GM19328 (cell line): ENCODE results near the gene HNRNPDL.
"Not testable (repeated sequence)": the region's sequence is repeated elsewhere in the genome, so short reads cannot be mapped to it uniquely, and the experiment has no call there.

Experiments
- ATAC-seq: cut with Tn5 transposase; IDR thresholded peaks from one replicate; pipeline ENCODE4 v1.9.1; 2021; ENCODE audit warnings: mild to moderate bottlenecking, moderate library complexity; ENCODE audit not compliant: unreplicated experiment

The HNRNPDL gene

DNA sequence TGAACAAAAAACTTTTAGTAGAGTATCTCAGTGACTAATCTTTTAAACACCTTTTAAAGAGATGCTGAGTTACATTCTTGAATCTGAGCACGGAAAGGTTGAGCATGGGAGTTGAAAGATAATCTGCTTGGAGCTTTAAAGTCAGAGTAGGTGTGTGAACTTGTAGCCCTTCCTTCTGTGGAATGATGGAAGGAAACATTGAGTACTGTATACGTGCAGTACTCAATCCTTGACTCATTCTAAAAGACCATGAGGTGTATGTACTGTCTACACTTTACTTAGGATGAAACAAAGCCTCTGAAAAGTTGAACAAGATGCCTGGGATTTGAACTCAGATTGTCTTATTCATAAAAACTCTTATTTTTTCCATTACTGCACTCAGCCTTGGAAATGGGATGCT, 3.5 kb upstream of the HNRNPDL start:
- no peak for ATAC-seq

DNA sequence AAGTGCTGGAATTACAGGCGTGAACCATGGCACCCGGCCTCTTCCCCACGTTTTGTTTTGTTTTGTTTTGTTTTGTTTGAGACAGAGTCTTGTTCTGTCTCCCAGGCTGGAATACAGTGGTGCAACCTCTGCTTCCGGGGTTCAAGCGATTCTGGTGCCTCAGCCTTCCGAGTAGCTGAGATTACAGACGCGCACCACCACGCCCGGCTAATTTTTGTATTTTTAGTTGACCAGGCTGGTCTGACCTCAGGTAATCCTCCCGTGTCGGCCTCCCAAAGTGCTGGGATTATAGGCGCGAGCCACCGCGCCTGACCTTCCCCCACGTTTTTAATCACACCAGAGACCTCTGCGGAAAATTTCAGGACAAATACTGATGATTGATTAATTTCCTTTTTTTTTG, 2.3 kb upstream of the HNRNPDL start:
- ATAC-seq, result no peak

DNA sequence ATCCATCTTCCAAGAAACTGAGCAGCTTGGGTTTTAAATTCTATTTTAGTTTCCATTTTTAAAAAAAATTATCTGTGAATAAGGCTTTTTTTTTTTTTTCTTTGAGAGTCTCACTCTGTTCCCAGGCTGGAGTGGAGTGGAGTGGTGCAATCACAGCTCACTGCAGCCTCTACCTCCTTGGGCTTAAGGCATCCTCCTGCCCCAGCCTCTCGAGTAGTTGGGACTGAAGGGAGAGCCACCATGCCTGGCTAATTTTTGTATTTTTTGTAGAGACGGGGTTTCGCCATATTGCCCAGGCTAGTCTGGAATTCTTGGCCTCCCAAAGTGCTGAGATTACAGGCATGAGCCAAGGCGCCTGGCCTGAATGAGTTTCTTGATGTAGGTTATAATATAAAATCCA, 1.6 kb upstream of the HNRNPDL start:
- ATAC-seq, result no peak

DNA sequence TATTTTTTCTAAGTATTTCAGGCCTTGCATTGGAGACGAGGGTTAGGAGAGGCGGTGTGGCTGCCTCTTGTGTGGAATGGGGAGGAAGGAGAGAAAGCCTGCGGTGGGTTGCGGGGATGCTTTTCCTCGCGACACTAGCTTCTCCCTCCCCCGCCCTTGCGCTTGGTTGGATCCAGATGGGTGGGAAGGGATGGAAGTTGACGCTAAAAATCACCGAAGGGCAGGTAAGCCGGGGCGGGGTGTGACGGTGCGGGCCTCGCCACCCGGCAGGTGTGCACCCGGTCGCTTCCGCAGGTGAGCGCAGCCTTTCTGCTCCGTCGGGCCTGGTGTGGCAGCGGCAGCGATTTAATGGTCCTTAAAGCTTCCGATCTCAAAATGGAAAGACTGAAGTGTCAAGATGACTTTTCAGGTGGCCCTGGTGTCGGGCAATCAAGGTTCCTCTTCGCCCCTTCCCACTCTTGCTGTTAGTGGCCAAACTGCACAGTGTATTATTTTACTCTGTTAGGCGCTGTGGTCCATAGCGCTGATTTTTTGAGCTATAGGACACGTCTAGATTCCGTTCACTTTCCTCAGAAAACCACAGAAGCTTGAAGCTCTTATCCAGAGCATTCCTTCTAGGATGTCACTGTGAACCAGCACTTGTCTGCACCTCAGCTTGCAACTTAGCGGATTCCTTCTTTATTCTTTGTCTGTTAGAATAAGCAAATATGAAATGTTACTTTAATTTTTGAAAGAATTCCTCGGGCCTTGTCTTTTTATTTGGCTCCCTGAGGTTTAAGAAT, 893 bp upstream of the HNRNPDL start:
- ATAC-seq, result peak; percentile 0

DNA sequence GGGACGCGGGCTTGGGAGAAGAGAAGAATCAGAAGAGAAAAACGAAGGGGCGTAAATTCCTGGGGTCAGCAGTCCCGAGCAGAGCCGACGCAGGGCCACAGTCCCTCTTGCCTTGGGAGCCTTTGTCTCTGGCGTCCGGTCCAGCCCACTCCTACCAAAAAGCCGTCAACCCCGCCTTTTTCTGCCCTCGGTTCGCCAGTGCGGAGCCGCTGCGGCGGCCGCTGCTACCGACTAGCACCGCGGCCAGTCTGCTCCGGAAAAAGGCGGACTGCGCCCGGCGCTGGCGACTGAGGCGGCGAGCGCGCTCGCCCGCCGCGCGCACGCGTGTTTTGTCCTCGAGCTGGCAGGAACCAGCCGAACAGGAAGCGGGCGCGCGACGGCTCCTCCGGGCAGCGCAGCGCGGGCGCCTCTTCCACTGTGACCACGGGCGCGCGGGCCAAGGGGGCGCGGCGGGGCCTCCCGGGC, 502 bp downstream of the HNRNPDL start:
- peak; percentile 13 for ATAC-seq

DNA sequence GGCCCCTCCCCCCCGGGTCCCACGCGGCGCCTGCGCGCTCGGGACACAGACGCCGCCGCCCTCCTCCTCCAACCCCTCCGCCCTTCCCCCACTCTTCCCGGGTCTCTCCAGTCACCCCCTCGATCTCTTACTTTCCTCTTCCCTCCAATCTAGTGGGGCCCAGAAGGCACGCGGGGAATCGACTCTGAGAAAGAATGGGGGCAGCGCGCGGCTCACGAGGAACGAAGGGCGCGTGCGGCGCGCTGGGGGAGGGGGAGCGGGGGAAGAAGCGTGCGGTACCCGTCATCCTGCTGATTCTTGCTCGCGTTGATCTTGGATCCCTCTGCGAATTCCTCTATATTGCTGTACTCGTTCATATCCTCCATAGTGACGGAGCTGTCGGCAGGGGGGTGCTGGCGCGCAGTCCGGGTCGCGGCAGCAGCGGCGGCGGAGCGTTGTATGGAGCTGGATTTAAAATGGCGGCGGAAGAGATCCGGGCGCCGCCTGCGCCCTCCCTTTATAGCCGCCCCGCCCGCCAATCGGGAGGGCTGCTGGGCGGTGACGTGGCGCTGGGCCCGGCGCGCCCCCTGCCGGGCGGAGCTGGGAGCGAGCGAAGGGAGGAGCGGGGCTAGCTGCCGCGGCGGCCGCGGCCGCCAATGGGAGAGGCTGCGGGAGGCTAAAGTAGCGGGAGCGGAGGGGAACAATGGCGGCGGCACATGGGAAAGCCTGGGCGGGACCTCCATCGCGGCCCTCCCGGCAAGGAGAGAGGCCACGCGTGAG, 1.1 kb downstream of the HNRNPDL start:
- peak; percentile 52 for ATAC-seq

DNA sequence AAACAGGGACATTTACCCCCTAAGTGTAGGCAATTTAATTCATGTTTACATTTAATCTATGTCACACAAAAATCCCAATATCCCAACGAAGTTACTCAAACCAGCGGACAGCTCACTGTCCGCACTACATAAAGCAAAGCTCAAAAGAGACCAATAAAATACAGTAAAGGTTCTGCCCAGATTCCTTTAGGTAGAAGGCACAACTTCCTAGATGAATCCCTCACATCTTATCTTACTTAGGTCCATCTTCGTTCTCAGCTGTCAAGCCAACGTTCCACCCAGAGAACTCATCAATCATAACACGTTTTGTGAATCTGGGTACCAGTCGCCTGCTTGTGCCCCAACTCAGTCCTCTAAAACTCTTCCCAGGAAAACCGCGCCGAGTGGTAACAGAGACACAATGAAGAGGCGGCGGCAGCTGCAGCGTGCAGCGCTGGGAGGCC, 1.7 kb downstream of the HNRNPDL start:
- no peak for ATAC-seq

DNA sequence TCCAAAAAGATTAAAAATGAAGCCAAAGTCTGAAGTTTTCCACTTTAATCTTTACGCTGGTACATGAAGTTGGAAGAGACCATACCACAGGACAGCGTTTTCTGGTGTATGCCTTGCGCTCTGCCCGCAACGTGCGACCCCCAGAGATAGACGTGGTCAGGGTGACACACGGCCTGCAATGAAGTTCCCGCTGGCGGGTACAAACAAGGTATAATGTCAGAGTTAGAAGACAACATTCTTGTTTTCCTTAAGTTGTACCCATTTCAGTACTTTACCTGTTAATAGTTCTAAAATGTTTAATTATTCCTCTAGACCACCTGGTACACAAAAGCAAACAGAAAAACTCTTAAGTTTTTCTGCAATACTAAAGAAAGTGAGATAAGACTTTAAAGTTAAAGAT, 4.8 kb downstream of the HNRNPDL start:
- no peak for ATAC-seq

DNA sequence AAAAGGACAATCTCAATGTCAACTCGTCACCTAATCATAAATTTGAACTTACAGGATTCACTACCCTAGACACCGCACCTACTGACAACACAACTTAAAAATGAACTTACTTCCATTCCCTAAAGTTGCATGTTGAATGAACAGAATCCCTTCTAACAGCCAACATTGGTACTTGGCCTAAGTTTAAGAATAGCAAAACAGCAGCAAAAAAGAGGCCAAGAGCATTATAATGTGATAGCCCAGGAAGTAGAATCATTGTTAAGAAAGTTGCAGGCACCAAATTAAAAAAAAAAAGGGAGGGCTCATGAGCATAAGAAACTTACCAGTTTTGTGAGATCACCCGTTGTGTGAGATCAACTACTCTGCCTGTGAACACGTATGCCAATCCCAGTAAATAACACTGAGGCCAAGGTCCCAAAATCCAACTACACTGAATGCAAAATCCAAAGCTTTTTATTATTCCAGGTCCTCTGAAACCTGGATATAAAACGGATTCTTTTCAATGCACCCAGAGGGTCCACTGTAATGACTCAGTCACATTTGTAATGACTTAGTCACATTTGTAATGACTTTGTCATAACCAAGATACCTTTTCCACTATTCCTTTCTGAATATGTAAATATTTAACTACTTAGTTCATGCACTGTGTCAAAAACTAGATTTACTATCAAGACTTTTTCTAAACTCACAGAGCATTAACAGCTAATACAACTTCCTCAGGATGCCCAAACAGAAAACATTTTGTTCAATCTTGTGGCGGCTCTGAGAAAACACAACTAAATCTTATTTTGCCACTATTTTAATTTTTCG, 6.8 kb downstream of the HNRNPDL start:
- no peak for ATAC-seq

DNA sequence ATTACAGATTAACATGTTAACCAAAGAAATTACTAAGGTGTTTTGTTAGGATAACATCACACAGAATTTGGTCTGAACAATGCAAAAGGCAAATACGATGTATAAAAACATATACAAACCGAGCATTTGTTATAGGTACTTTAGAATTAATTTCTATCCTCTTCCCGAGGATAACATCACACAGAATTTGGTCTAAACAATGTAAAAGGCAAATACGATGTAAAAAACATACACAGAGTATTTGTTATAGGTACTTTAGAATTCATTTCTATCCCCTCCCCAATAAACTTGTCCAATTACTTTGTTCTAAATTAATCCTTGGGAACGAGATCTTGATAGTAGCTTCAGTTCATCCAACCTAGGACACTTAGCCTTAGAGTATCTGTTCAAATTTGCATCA, 7.6 kb downstream of the HNRNPDL start:
- no peak for ATAC-seq

DNA sequence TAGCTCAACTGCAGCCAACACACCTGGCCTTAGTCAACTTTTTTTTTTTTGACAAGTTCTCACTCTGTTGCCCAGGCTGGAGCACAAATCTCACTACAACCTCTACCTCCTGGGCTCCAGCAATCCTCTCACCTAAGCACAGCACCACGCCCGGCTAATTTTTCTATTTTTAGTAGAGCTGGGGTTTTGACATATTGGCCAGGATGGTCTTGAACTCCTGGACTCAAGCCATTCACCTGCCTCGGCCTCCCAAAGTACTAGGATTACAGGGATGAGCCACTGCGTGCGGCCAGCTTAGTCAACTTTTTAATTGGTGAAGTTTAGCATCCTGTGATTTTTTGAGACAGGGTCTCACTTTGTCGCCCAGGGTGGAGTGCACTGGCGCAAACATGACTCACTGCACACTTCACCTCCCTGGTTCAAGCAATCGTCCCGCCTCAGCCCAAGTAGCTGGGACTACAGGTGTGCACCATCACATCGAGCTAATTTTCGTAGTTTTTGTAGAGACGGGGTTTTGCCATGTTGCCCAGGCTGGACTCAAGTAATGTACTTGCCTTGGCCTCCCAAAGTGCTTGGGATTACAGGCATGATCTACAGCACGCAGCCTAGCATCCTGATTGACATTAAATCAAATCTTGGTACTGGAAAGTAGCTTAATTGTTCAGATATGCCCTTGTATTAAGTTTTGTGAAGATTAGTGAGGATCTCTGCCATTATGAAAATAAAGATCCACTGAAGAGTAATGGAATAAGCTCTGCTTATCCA, 8.3 kb downstream of the HNRNPDL start:
- no peak for ATAC-seq

DNA sequence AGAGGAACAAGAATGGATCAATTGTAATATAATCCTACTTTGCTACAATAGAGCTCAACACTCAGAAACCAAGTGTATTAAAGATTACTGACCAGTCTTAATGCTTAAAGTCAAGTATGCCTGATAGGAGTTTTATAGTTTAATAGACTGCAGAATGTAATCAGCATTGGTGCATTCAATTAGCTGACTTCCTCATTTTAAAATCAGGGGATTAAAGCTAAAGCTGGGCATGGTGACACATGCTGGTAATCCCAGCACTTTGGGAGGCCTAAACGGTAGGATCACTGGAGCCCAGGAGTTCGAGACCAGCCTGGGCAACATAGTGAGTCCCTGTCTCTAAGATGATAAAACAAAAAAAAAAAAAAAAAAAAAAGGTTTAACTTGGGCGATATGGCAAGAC, 10.8 kb downstream of the HNRNPDL start:
- ATAC-seq, result no peak

DNA sequence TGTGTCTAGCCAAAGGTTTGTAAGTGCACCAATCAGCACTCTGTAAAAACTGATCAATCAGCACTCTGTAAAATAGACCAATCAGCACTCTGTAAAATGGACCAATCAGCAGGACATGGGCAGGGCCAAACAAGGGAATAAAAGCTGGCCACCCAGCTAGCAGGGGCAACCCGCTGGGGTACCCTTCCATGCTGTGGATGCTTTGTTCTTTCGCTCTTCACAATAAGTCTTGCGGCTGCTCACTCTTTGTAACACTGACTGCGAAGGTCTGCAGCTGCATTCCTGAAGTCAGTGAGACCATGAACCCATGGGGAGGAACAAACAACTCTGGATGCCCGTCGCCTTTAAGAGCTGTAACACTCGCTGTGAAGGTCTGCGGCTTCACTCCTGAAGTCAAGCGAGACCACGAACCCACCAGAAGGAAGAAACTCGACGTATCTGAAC, 14.3 kb downstream of the HNRNPDL start:
- no peak for ATAC-seq

DNA sequence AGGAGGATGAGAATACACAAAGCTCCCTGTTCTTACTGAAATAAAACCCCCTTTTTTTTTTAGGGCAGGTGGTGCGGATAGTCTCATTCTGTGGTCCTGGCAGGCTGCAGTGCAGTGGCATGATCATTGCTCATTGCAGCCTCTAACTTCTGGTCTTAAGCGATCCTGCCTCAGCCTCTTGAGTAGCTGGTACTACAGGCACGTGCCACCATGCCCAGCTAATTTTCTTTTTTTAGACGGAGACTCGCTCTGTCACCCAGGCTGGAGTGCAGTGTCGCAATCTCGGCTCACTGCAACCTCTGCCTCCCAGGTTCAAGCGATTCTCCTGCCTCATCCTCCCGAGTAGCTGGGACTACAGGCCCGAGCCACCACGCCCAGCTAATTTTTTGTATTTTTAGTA, 15.2 kb downstream of the HNRNPDL start:
- not testable (repeated sequence) for ATAC-seq

DNA sequence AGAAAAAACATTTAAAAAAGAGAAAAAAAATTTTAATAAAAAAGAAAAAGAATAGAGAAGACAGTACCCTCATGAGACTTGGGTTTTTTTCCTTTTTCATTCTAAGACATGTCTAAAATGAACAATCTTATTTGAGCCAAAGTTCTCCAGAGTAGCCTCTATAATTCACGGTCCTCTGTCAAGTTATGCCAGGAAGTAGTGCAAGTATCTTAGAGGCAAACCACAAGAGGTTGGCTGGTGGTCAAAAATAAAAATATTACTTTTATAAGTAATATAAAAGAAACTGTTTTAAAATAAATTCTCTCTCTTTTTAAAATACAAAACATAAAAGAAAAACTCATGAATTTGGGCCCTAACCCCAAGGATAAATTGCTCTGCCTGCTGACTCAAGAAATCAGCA, 26.5 kb downstream of the HNRNPDL start:
- ATAC-seq, result no peak

DNA sequence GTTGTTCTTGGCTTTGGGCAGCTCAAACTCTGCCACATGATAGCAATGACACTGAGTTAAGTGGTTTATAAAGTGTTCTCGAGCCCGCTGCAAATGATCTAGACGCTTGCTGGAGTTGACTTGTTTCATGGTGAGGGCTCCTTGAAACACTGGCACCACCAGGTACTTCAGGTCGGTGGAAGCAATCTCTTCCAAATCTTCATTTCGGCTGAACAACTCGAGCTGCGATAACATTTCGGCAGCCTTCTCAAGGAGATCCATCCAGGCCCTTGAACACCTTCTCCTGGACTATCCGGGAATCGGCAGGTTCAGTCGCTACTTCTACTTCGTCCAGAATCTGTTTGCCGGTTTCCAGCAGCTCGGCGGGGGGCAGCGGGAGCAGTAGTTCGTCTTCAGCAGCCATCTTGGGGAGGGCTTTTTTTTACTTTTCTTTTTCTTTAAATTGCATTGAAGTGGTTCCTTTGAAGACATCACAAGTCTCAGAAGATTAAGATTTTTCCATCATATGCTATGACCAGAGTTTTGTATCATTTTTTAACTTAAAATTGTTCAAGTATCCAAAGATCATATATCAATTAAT, 28.0 kb downstream of the HNRNPDL start:
- ATAC-seq, result no peak

DNA sequence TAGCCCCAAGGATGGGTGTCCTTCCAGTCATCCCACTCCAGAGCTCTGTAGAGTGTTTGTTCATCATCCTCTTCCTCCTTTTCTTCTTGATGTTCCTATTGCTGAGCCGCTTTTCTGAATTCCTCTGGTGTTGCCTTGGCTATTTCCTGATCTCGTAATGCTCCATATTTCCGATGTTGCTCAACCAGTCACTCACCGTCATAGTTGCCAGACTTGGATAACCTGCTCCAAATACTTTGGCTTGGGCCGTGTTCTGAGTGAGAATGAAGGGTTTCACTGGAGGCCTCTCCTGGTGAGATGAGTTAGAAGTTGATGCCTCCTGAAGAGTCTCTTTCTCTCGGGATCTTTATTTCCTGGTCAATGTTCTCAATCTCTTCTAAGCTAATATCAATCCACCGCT, 28.7 kb downstream of the HNRNPDL start:
- no peak for ATAC-seq

DNA sequence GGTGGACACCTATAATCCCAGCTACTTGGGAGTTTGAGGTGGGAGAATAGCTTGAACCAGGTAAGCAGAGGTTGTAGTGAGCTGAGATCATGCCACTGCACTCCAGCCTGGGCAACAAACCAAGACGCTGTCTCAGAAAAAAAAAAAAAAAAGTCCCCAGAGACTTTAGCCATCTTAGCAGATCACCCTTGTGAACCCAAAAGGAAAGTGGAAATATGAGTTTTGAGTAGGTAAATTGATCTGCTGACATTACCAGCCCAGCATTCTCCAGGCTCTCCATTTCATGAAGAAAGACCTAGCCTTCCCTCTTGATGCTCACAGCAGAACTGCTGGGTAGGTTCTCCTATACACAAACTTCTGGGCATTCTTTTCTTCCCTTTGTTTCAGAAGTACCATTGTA, 32.0 kb downstream of the HNRNPDL start:
- no peak for ATAC-seq

DNA sequence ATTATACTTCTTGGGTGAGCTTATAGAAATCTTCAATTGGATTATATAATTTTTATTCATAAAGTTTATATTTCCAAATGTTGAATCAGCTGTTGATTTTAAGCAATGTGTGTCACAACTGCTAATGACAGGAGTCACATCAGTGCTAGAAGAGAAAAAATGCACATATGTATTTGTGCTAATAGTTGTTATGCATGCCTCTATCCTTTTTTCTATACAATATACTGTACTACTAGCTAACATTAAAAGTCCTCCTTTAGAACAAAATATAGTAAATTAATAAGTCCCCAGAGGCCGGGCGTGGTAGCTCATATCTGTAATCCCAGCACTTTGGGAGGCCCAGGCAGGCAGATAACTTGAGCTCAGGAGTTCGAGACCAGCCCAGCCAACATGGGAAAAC, 32.7 kb downstream of the HNRNPDL start:
- ATAC-seq, result no peak

DNA sequence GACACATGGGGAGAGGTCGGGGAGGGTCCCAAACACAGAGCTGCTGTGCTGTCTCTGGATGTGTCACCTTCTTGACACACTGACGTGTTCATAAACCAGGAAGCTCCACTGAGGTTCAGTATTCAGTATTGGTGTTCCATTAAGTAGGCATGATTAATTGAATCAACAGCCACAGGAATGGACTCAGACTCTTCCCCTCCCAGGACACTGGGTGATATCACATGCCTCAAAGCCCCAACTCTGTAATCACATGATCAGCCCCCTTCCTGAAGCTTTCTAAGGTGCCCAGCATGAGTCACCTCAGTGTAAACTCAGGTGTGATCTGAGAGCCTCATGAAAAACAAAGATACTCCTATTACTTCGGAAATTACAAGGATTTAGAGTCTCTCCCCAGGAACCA, 35.4 kb downstream of the HNRNPDL start:
- ATAC-seq, result no peak
